Measurements from ENCODE around the gene SYNGR3.

DNA sequence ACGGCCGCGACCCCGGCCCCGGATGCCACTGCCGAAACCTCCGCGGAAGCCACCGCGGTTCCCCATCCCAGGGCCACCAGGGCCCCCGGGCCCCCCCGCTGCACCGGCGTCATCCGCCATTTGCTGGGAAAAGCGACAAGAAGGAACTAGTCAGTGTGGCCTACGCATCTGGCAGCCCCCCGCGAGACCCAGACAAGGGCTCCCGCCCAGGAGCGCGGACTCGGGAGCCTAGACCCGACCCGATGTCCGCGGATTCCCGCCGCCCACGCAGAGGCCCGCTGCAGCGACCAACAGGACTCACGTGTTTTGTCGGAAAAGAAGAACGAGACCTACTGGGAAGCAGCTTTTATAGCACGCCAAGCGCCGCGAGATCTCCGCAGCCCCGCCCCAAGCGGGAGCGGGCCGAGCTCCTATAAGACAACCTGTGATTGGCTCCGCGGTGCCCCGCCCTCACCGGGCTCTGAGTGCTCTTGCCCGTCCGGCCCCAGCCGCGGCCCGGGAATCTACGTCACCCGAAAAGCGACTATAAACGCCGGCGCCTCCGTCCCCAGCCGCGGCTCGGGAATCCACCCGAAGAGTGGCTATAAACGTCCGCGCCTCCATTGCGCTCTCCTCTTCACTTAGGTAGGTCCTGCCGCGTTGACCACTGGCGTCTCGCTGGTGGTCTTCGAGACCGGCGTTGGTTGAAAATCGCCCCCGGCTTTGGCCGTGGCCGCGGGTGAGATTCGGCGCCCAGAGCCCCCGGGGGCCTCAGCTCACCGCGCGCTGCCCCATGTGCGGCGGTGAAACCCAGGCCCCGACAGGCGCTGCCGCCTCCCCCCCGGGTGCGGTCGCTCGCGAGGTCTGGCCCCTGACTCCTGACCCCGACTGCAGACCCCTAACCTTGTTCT, 25.0 kb upstream of the SYNGR3 start, which contains the start of gene RPS2:
- TF ChIP-seq CTCF (IDR thresholded peaks at IDR 0.05; ENCODE audit: low read depth, low read length, poor library complexity, severe bottlenecking): no peak
- no peak for TF ChIP-seq EZH2phosphoT487 (IDR thresholded peaks at IDR 0.05; ENCODE audit: borderline replicate concordance, low read length)
